PFSK-1 (cell line): ENCODE results near the gene ERC1.

ENCODE experiments used
- FOXP2 ChIP-seq: optimal IDR thresholded peaks from 2 replicates; pipeline ENCODE3; 2011; ENCODE audit warnings: borderline replicate concordance, control low read depth, inconsistent platforms; ENCODE audit not compliant: insufficient read depth; ENCODE audit errors: extremely low read length, extremely low read depth
- POLR2AphosphoS5 ChIP-seq: IDR thresholded peaks from 2 replicates; pipeline ENCODE4 v1.6.1; 2012; ENCODE audit warnings: low read depth, mild to moderate bottlenecking, control low read depth, low read length, moderate library complexity
- REST ChIP-seq, 2 experiments: IDR thresholded peaks; 2 replicates each; pipeline versions ENCODE4 v1.6.1 to v1.8.0; 2011 to 2012; ENCODE audit warnings: low read depth in 2 of 2, low read length in 2 of 2, control low read depth in 1 of 2, inconsistent platforms in 1 of 2, mild to moderate bottlenecking in 1 of 2, moderate library complexity in 1 of 2; ENCODE audit not compliant: insufficient read depth in 1 of 2
- SIN3A ChIP-seq: IDR thresholded peaks from 2 replicates; pipeline ENCODE4 v1.6.1; 2012; ENCODE audit warnings: mild to moderate bottlenecking, low read length, moderate library complexity, borderline replicate concordance; ENCODE audit not compliant: insufficient read depth
- TAF1 ChIP-seq: IDR thresholded peaks from 2 replicates; pipeline ENCODE4 v1.6.1; 2012; ENCODE audit warnings: low read length, control low read depth, borderline replicate concordance; ENCODE audit not compliant: insufficient read depth

- TF ChIP-seq TAF1 (no peak), POLR2AphosphoS5 (no peak), REST (IDR thresholded peaks at IDR 0.05; ENCODE audit: insufficient read depth in 1 of 2, low read depth in 2 of 2, low read length in 2 of 2) (no peak), SIN3A (no peak), FOXP2 (no peak)
Measured at GRCh38 chr12:1343422-1343821, 352.4 kb downstream of the ERC1 start.
